LNCAP (cell line): Measurements from ENCODE around the gene LOXL3.

Source experiments
- TF ChIP-seq, protein P1 (sequence below): fragments of 450-650 bp; IDR thresholded peaks from 2 replicates; pipeline ENCODE4 v1.5.1; 2017; ENCODE audit warnings: mild to moderate bottlenecking

LOXL3 gene

DNA sequence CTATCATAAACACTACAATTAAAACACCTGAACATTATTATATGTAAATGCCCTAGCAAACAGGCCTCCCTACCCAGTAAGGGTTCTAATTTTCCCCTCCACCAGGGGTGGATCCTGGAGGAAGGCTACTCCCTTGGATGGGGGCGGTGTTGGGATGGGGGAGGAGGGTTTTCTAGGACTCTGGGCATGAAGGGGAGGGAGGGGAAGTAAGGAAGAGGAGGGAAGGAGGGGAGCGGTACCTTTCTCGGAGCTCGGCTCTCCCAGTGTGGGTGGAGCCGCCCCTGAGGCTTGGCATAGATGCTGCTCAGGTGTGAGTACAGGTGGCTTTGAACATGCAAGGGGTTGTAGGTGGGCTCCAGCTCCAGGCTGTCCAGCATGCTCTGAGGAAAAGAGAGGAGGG, 6.2 kb upstream of the LOXL3 start:
- TF ChIP-seq, protein P1, sequence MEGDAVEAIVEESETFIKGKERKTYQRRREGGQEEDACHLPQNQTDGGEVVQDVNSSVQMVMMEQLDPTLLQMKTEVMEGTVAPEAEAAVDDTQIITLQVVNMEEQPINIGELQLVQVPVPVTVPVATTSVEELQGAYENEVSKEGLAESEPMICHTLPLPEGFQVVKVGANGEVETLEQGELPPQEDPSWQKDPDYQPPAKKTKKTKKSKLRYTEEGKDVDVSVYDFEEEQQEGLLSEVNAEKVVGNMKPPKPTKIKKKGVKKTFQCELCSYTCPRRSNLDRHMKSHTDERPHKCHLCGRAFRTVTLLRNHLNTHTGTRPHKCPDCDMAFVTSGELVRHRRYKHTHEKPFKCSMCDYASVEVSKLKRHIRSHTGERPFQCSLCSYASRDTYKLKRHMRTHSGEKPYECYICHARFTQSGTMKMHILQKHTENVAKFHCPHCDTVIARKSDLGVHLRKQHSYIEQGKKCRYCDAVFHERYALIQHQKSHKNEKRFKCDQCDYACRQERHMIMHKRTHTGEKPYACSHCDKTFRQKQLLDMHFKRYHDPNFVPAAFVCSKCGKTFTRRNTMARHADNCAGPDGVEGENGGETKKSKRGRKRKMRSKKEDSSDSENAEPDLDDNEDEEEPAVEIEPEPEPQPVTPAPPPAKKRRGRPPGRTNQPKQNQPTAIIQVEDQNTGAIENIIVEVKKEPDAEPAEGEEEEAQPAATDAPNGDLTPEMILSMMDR = no peak

DNA sequence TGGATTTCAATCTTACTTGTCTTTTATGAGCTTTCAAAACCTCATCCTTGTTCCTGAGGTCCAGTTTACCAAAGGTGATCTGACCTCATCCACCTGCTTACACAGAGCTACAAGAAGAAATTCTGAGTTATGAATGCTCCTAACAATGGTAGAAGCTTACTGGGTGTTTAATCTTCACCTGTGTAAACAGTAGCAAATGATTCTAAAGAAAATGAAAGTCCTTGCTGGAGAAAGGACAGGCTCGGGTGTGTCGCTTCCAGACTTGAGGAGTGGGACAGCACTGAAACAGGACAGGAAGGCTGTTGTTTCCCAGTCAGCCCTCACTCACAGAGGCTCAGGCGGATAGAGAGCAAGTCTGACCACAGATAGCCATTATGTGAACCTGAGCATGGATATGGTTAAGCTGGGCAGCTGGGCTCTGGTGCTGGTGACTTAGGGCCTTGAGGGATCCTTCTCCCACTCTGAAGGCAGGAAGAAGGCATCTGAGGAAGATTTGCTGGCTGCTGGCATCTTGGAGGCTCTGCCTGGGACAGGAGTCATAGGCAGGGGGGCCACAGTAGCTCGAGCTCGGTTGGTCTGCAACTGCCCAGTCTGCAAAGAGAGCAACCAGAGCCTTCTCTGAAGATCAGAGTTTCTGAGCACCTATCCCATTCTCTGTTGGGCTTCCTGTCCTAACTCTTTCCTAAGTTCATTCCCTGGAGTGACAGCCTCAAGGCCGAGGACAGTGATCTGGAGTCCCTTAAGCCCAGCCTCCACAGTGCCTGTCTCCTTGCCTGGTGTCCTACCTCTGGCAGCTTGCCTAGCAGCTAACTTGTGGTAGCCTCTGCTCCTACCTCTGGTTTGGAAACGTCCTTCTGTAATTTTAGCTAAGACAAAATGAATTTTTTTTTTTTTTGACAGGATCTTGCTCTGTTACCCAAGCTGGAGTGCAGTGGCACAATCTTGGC, 4.8 kb upstream of the LOXL3 start:
- TF ChIP-seq, protein P1 = no peak

DNA sequence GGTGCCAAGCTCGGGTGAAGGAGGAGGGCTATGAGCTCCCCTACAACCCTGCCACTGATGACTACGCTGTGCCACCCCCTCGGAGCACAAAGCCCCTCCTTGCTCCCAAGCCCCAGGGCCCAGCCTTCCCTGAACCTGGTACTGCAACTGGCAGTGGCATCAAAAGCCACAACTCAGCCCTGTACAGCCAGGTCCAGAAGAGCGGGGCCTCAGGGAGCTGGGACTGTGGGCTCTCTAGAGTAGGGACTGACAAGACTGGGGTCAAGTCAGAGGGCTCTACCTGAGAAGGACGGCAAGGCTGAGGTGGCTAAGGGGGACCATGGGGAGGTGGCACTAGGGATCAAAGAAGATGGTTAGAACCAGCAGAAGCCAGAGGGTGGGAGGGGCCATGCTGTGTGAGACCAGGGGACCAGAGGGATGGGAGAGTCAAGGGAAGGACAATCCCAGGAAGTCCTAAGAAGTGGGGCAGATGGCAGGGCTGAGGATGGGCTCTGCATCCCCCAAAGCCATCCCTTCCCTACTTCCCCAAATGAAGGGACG, 3.2 kb upstream of the LOXL3 start:
- TF ChIP-seq, protein P1 = no peak

DNA sequence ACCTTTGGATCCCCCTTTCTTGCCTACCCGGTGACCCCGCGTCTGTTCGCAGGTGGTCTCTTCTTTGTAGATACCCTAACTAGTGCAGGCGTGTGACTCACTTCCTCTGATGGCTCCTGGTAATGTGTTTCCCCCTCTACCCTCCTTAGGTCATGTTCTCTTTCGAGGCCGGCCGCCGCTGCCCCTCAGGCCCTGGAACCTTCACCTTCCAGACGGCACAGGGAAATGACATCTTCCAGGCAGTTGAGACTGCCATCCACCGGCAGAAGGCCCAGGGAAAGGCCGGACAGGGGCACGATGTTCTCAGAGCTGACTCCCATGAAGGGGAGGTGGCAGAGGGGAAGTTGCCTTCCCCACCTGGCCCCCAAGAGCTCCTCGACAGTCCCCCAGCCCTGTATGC, 2.4 kb upstream of the LOXL3 start:
- TF ChIP-seq, protein P1 = no peak

DNA sequence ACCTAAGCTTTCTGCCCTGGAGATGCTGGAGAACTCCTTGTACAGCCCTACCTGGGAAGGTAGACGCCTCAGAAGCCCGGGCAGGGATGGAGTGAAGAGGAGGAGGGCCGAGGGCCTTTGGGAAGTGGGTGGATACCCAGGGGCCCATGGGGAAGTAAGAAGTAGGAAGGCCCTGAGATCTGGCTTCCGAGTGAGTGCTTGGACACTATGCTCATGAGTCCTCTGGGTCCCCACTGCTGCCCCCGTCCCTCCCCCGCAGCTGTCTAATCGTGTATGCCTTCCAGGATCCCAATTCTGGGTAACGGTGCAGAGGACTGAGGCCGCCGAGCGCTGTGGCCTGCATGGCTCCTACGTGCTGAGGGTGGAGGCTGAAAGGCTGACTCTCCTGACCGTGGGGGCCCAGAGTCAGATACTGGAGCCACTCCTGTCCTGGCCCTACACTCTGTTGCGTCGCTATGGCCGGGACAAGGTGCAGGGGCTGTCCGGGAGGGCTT, 1.9 kb upstream of the LOXL3 start:
- TF ChIP-seq, protein P1 = no peak

DNA sequence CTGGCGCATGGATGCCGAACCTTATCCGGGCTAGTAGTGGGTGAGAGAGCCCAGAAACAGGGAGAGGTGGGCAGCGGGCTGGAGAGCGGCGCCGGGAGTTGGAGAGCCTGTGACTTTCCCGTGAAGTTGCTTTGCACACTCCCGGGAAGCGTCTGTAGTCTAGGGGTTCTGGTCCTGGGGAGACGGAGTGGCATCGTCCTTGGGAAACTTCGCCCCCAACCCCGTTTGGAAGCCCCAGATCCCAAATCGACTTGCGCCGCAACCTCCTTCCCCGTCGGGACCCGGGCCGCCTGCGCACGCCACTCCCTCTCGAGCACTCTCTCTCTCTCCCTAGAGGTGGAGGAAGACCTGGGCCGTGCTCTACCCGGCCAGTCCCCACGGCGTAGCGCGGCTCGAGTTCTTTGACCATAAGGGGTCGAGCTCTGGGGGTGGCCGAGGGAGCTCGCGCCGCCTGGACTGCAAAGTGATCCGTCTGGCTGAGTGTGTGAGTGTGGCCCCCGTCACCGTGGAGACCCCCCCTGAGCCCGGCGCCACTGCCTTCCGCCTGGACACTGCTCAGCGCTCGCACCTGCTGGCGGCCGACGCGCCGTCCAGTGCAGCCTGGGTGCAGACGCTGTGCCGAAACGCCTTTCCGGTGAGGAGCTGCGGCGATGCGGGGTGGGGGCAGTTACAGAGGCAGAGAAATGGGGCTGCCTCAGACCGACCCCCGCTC, 1.2 kb upstream of the LOXL3 start:
- TF ChIP-seq, protein P1 = no peak
